CD8-positive, alpha-beta memory T cell (primary cell): Measurements from ENCODE around the gene GNB1L. TPM values are rescaled to one million over a fixed set of nuclear protein-coding genes. Genes with fewer than 3 reads are reported as not detected.

Experiments used
- CTCF ChIA-PET: fragments of 350-600 bp; sonication (Branson Sonifier 250); formaldehyde crosslinking; loops from one replicate; lab custom pipeline; 2021; ENCODE audit warnings: antibody characterized with exemption; lab: Charles Lee
- POLR2A ChIA-PET: fragments of 350-600 bp; sonication (Branson Sonifier 250); formaldehyde crosslinking; loops from one replicate; lab custom pipeline; 2021; ENCODE audit warnings: antibody characterized with exemption; lab: Charles Lee
- DNase-seq, 5 donors: peaks; one replicate each; pipeline versions ENCODE4 v3.0.0 to v3.0.0-alpha.2; 2020 to 2022; ENCODE audit warnings: mixed read lengths in 1 of 5
- H3K27ac ChIP-seq: one replicate; pipeline ENCODE4 v1.7.0; 2013; ENCODE audit warnings: low read depth, mild to moderate bottlenecking, low read length, moderate library complexity
- H3K27me3 ChIP-seq: 2 replicates; pipeline ENCODE4 v1.7.0; 2013; ENCODE audit warnings: low read length, mild to moderate bottlenecking; ENCODE audit not compliant: insufficient read depth, poor library complexity, severe bottlenecking
- H3K36me3 ChIP-seq: 2 replicates; pipeline ENCODE4 v1.7.0; 2013; ENCODE audit warnings: mild to moderate bottlenecking, low read length, moderate library complexity; ENCODE audit not compliant: insufficient read depth
- H3K4me1 ChIP-seq: 2 replicates; pipeline ENCODE4 v1.7.0; 2013; ENCODE audit warnings: mild to moderate bottlenecking, low read length, moderate library complexity; ENCODE audit not compliant: insufficient read depth
- H3K4me3 ChIP-seq: 2 replicates; pipeline ENCODE4 v1.7.0; 2013; ENCODE audit warnings: mild to moderate bottlenecking, low read length
- H3K9me3 ChIP-seq: 2 replicates; pipeline ENCODE4 v1.7.0; 2013; ENCODE audit warnings: mild to moderate bottlenecking, low read length
- H3K27ac Mint-ChIP-seq, 8 donors: one replicate each; pipeline ENCODE4 v1.8.0; 2020 to 2021; ENCODE audit warnings: mixed read lengths in 8 of 8, mild to moderate bottlenecking in 6 of 8, inconsistent platforms in 3 of 8, moderate library complexity in 3 of 8
- H3K27me3 Mint-ChIP-seq, 2 donors: one replicate each; pipeline ENCODE4 v1.8.0; 2020 to 2021; ENCODE audit warnings: mixed read lengths in 2 of 2, mild to moderate bottlenecking in 1 of 2, moderate library complexity in 1 of 2
- H3K36me3 Mint-ChIP-seq, 3 donors: one replicate each; pipeline ENCODE4 v1.8.0; 2020 to 2021; ENCODE audit warnings: mixed read lengths in 3 of 3, inconsistent platforms in 1 of 3, mild to moderate bottlenecking in 1 of 3
- H3K4me1 Mint-ChIP-seq, 3 donors: one replicate each; pipeline ENCODE4 v1.8.0; 2020 to 2021; ENCODE audit warnings: mixed read lengths in 3 of 3, inconsistent platforms in 1 of 3, mild to moderate bottlenecking in 1 of 3
- H3K4me3 Mint-ChIP-seq, 7 donors: one replicate each; pipeline ENCODE4 v1.8.0; 2020 to 2021; ENCODE audit warnings: mixed read lengths in 7 of 7, mild to moderate bottlenecking in 6 of 7, moderate library complexity in 4 of 7, inconsistent platforms in 2 of 7
- H3K9me3 Mint-ChIP-seq, 5 donors: one replicate each; pipeline ENCODE4 v1.8.0; 2020 to 2022; ENCODE audit warnings: mixed read lengths in 5 of 5, mild to moderate bottlenecking in 3 of 5, moderate library complexity in 2 of 5, inconsistent platforms in 1 of 5
- polyA plus RNA-seq: library from polyadenylated mRNA; unstranded; fragments of 300-500 nt; fragmentation: Illumina TruSeq; gene quantifications from one replicate; pipeline ENCODE4 v1.2.3, GENCODE V29; 2021
- total RNA-seq, 2 experiments: library from RNA; stranded (reverse); gene quantifications; one replicate each; pipeline ENCODE4 v1.2.3, GENCODE V29; 2021

GNB1L gene
- total and polyA plus RNA-seq, 3 experiments from 2014 or later = 14.2 to 17.9 (median 16.6) TPM

GRCh38 chr22:19849835-19850762 is 4.6 kb downstream of the GNB1L start:
- DNase-seq = no peak
- peaks cover 23 to 49% (median 31%) of the 10 kb centered on the region in 3 donors for H3K4me1 Mint-ChIP-seq
- no peaks in the 10 kb centered on the region for H3K27me3 Mint-ChIP-seq
- H3K9me3 ChIP-seq = no peaks in the 10 kb centered on the region
- ChIA-PET POLR2A (no interaction called here), CTCF (interaction anchor here (2.1 kb wide), 1 partner anchor 120 kb away, joined by 6 read pairs; no protein-coding TSS in a partner anchor)
- no peak overlapping the region for H3K4me3 ChIP-seq
- H3K27ac ChIP-seq = no peak overlapping the region
- peak overlapping the region in 1 of 7 donors; percentile 38 for H3K4me3 Mint-ChIP-seq
- no peaks in the 10 kb centered on the region for H3K27me3 ChIP-seq
- peaks cover 0 to 54% (median 4%) of the 10 kb centered on the region in 3 donors for H3K36me3 Mint-ChIP-seq
- peaks cover 28% of the 10 kb centered on the region for H3K36me3 ChIP-seq
- H3K27ac Mint-ChIP-seq = peak overlapping the region in 4 of 8 donors; percentile 3 to 69 (median 50)
- no peaks in the 10 kb centered on the region for H3K9me3 Mint-ChIP-seq
- peaks cover 26% of the 10 kb centered on the region for H3K4me1 ChIP-seq

- H3K27me3 Mint-ChIP-seq = no peaks in the 10 kb centered on the region
- peaks cover 28% of the 10 kb centered on the region for H3K36me3 ChIP-seq
- peak overlapping the region in 2 of 8 donors; percentile 47 to 49 for H3K27ac Mint-ChIP-seq
- H3K4me1 Mint-ChIP-seq = peaks cover 23 to 53% (median 25%) of the 10 kb centered on the region in 3 donors
- H3K4me1 ChIP-seq = peaks cover 37% of the 10 kb centered on the region
- H3K9me3 Mint-ChIP-seq = no peaks in the 10 kb centered on the region
- H3K4me3 Mint-ChIP-seq = no peak overlapping the region
- H3K4me3 ChIP-seq = no peak overlapping the region
- H3K9me3 ChIP-seq = no peaks in the 10 kb centered on the region
- POLR2A ChIA-PET = no interaction called here
- CTCF ChIA-PET = no interaction called here
- H3K27me3 ChIP-seq = no peaks in the 10 kb centered on the region
- no peak for DNase-seq
- peaks cover 0 to 47% (median 4%) of the 10 kb centered on the region in 3 donors for H3K36me3 Mint-ChIP-seq
- H3K27ac ChIP-seq = no peak overlapping the region
Measured at GRCh38 chr22:19848298-19849224, 6.1 kb downstream of the GNB1L start.

GRCh38 chr22:19847345-19847632 is 7.4 kb downstream of the GNB1L start:
- H3K9me3 Mint-ChIP-seq = no peaks in the 10 kb centered on the region
- no peaks in the 10 kb centered on the region for H3K9me3 ChIP-seq
- peaks cover 0 to 37% (median 4%) of the 10 kb centered on the region in 3 donors for H3K36me3 Mint-ChIP-seq
- H3K27me3 Mint-ChIP-seq = no peaks in the 10 kb centered on the region
- H3K27me3 ChIP-seq = no peaks in the 10 kb centered on the region
- H3K4me3 Mint-ChIP-seq = no peak overlapping the region
- no peak overlapping the region for H3K4me3 ChIP-seq
- no peak for DNase-seq
- ChIA-PET CTCF (no interaction called here), POLR2A (no interaction called here)
- H3K4me1 Mint-ChIP-seq = peaks cover 11 to 41% (median 12%) of the 10 kb centered on the region in 3 donors
- H3K4me1 ChIP-seq = peaks cover 24% of the 10 kb centered on the region
- peaks cover 28% of the 10 kb centered on the region for H3K36me3 ChIP-seq
- peak overlapping the region in 1 of 8 donors; percentile 47 for H3K27ac Mint-ChIP-seq
- H3K27ac ChIP-seq = no peak overlapping the region

- Mint-ChIP-seq H3K4me3 (peak overlapping the region in 1 of 7 donors; percentile 42), H3K27ac (no peak overlapping the region), H3K36me3 (peaks cover 0 to 33% (median 4%) of the 10 kb centered on the region in 3 donors), H3K27me3 (no peaks in the 10 kb centered on the region), H3K4me1 (peaks cover 8 to 39% (median 9%) of the 10 kb centered on the region in 3 donors), H3K9me3 (no peaks in the 10 kb centered on the region)
- Histone ChIP-seq H3K9me3 (no peaks in the 10 kb centered on the region), H3K36me3 (peaks cover 24% of the 10 kb centered on the region), H3K27me3 (no peaks in the 10 kb centered on the region), H3K4me1 (peaks cover 24% of the 10 kb centered on the region), H3K4me3 (no peak overlapping the region), H3K27ac (no peak overlapping the region)
- ChIA-PET POLR2A (no interaction called here), CTCF (no interaction called here)
- no peak for DNase-seq
Measured at GRCh38 chr22:19846620-19847344, 7.9 kb downstream of the GNB1L start.

GRCh38 chr22:19845054-19845722 is 9.5 kb downstream of the GNB1L start:
- Histone ChIP-seq H3K9me3 (no peaks in the 10 kb centered on the region), H3K27me3 (no peaks in the 10 kb centered on the region), H3K4me3 (no peak overlapping the region), H3K4me1 (peaks cover 24% of the 10 kb centered on the region), H3K36me3 (peaks cover 11% of the 10 kb centered on the region), H3K27ac (no peak overlapping the region)
- DNase-seq = no peak
- peak overlapping the region in 4 of 8 donors; percentile 38 to 90 (median 68) for H3K27ac Mint-ChIP-seq
- CTCF ChIA-PET = no interaction called here
- H3K36me3 Mint-ChIP-seq = peaks cover 0 to 20% (median 4%) of the 10 kb centered on the region in 3 donors
- POLR2A ChIA-PET = no interaction called here
- peak overlapping the region in 1 of 7 donors; percentile 58 for H3K4me3 Mint-ChIP-seq
- H3K9me3 Mint-ChIP-seq = no peaks in the 10 kb centered on the region
- no peaks in the 10 kb centered on the region for H3K27me3 Mint-ChIP-seq
- peaks cover 8 to 39% (median 9%) of the 10 kb centered on the region in 3 donors for H3K4me1 Mint-ChIP-seq

- Mint-ChIP-seq H3K27me3 (no peaks in the 10 kb centered on the region), H3K36me3 (peaks cover 0 to 16% (median 4%) of the 10 kb centered on the region in 3 donors), H3K4me1 (peaks cover 8 to 39% (median 9%) of the 10 kb centered on the region in 3 donors), H3K9me3 (no peaks in the 10 kb centered on the region), H3K4me3 (peak overlapping the region in 3 of 7 donors; percentile 50 to 81 (median 58)), H3K27ac (peak overlapping the region in 5 of 8 donors; percentile 55 to 90 (median 63))
- ChIA-PET POLR2A (no interaction called here), CTCF (no interaction called here)
- H3K4me3 ChIP-seq = no peak overlapping the region
- no peak overlapping the region for H3K27ac ChIP-seq
- H3K9me3 ChIP-seq = no peaks in the 10 kb centered on the region
- H3K4me1 ChIP-seq = peaks cover 24% of the 10 kb centered on the region
- DNase-seq = peak in 1 of 5 donors; percentile 41
- H3K36me3 ChIP-seq = peaks cover 9% of the 10 kb centered on the region
- H3K27me3 ChIP-seq = no peaks in the 10 kb centered on the region
Measured at GRCh38 chr22:19844377-19845053, 10.2 kb downstream of the GNB1L start.
